Activated T-cell treated with anti-CD3 and anti-CD28 coated beads, Interleukin-2, amount 50 U/mL, for 4 hours (primary cell): Measurements from ENCODE around the gene PXDC1. TPM values are rescaled to one million over a fixed set of nuclear protein-coding genes. Genes with fewer than 3 reads are reported as not detected.

Experiments
- ATAC-seq, 2 donors: fragments of 200-7000 bp; cut with Tn5 transposase; one replicate each; pipeline ENCODE4 v1.10.0; 2021
- DNase-seq: peaks from one replicate; pipeline ENCODE4 v3.0.0-alpha.2; 2020
- H3K27me3 Mint-ChIP-seq: one replicate; pipeline ENCODE4 v1.8.0; 2021; ENCODE audit warnings: low read depth, mixed read lengths
- H3K36me3 Mint-ChIP-seq: one replicate; pipeline ENCODE4 v1.8.0; 2022; ENCODE audit warnings: mixed read lengths; ENCODE audit not compliant: insufficient read depth
- H3K4me1 Mint-ChIP-seq: one replicate; pipeline ENCODE4 v1.8.0; 2021; ENCODE audit warnings: low read depth, mixed read lengths
- H3K4me3 Mint-ChIP-seq: one replicate; pipeline ENCODE4 v1.8.0; 2021; ENCODE audit warnings: mild to moderate bottlenecking, moderate library complexity, mixed read lengths
- H3K9me3 Mint-ChIP-seq: one replicate; pipeline ENCODE4 v1.8.0; 2021; ENCODE audit warnings: mixed read lengths
- total RNA-seq, 3 donors: library from RNA; stranded (reverse); gene quantifications; one replicate each; pipeline ENCODE4 v1.2.1, GENCODE V29; 2021

Gene PXDC1
- total RNA-seq, 3 donors from 2014 or later, result 1.6 to 4.7 (median 2.2) TPM

- peaks cover 7% of the 10 kb centered on the region for H3K4me1 Mint-ChIP-seq
- no peaks in the 10 kb centered on the region for H3K9me3 Mint-ChIP-seq
- H3K36me3 Mint-ChIP-seq, result no peaks in the 10 kb centered on the region
- no peak overlapping the region for H3K4me3 Mint-ChIP-seq
- peaks cover 19% of the 10 kb centered on the region for H3K27me3 Mint-ChIP-seq
- ATAC-seq (no peak), DNase-seq (no peak)
These were observed 10.7 kb downstream of the PXDC1 start for GRCh38 chr6:3740551-3741476.

- Mint-ChIP-seq H3K36me3 (no peaks in the 10 kb centered on the region), H3K4me1 (peaks cover 7% of the 10 kb centered on the region), H3K9me3 (no peaks in the 10 kb centered on the region), H3K4me3 (no peak overlapping the region), H3K27me3 (peaks cover 19% of the 10 kb centered on the region)
- DNase-seq, result no peak
- no peak for ATAC-seq
These were observed 12.1 kb downstream of the PXDC1 start for GRCh38 chr6:3739311-3739897.

GRCh38 chr6:3738381-3739131, 13.0 kb downstream of the PXDC1 start:
- H3K4me1 Mint-ChIP-seq, result peaks cover 7% of the 10 kb centered on the region

GRCh38 chr6:3737831-3738210, 13.7 kb downstream of the PXDC1 start:
- peaks cover 3% of the 10 kb centered on the region for H3K4me1 Mint-ChIP-seq

More at GRCh38 chr6:3738381-3739131, 13.0 kb downstream of the PXDC1 start:
- no peak for DNase-seq
- no peak for ATAC-seq
- Mint-ChIP-seq H3K4me3 (no peak overlapping the region), H3K27me3 (peaks cover 22% of the 10 kb centered on the region), H3K9me3 (no peaks in the 10 kb centered on the region), H3K36me3 (no peaks in the 10 kb centered on the region)

DNA sequence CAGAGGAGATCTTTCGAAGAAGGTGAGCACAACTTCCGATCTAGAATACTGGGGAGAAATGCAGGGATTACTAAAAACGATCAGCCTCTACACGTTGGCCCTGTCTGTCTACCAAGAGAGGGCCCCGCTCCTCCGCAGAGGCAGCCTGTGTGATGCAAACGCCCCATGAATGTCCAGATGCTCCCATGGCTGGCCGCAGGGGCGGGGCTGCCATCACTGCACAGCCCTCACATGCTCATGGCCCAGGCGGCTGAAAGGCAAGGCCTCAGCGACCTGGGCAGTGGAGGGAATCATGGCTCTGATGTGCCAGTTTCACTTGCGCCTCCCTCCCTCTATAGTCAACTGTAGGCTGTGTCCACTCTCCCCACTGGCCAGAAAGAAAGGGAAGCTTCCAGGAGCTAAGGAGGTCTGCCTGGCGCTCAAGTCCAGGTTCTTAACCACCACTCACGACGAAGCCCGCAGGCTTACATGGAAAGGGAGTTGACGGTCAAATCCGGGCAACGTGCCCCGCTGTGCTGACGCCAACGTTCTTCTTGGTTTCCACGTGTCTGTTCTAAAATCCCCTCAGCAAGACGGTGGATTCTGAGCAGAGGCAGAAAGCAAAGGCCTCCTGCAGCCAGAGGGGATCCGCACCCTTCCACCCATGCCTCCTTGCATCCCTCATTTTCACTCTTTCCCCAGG, 14.2 kb downstream of the PXDC1 start:
- Mint-ChIP-seq H3K36me3 (no peaks in the 10 kb centered on the region), H3K9me3 (no peaks in the 10 kb centered on the region), H3K27me3 (peaks cover 26% of the 10 kb centered on the region), H3K4me1 (peaks cover 2% of the 10 kb centered on the region), H3K4me3 (no peak overlapping the region)
- DNase-seq, result no peak
- ATAC-seq, result no peak

More at GRCh38 chr6:3737831-3738210, 13.7 kb downstream of the PXDC1 start:
- Mint-ChIP-seq H3K27me3 (peaks cover 22% of the 10 kb centered on the region), H3K36me3 (no peaks in the 10 kb centered on the region), H3K9me3 (no peaks in the 10 kb centered on the region), H3K4me3 (no peak overlapping the region)
- ATAC-seq (no peak), DNase-seq (no peak)

- Mint-ChIP-seq H3K9me3 (no peaks in the 10 kb centered on the region), H3K36me3 (no peaks in the 10 kb centered on the region), H3K4me3 (no peak overlapping the region), H3K4me1 (peaks cover 2% of the 10 kb centered on the region), H3K27me3 (peaks cover 16% of the 10 kb centered on the region)
- no peak for ATAC-seq
- no peak for DNase-seq
These were observed 16.4 kb downstream of the PXDC1 start for GRCh38 chr6:3735029-3735605.

DNA sequence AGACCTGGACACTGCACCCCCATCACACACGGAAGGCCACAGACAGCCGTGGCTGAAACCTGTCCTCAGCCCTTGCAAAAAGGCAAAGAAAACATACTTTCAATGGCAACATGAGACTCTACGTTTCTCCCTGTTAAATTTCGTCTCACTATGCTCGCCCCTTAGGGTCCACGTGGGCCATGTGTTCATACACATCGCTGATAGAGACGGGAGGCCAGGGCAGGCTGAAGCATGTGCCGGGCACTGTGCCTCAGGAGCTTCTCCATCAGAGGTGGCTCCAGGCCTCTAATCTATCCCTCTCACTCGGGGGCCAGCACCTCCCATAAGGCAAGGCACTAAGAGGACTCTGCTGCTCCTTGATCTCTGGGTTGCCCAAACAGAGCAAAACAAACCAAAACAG, 17.5 kb downstream of the PXDC1 start:
- Mint-ChIP-seq H3K27me3 (peaks cover 16% of the 10 kb centered on the region), H3K36me3 (no peaks in the 10 kb centered on the region), H3K4me1 (peaks cover 2% of the 10 kb centered on the region), H3K4me3 (no peak overlapping the region), H3K9me3 (no peaks in the 10 kb centered on the region)
- ATAC-seq (no peak), DNase-seq (no peak)

DNA sequence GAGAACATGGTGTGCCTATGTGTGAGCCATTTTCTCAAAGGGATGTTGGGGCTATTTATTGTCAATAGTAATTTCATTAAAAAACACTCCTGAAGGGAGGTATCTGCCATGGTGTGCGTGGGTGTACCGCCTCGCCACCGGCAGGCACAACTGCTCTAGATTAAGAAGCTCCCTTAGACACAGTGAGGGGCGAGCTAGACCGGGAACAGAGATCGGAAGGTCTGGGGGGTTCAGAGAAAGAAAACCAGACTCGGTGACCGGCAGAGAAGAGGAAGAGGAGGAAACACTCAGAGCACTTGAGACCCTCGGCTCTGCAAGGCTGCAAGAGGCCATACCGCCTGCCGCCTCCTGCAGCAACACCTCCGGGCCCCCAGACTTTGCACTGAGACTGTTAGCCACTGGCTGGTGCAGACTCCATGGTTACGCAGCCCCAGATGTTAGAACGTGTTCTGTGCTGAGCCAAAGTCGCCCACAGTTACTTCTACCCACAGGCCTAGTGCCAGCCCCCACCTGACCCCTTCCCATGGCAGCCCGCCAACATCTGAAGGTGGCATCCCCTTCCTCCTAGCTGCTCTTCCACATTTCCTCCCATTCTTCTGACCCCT, 18.1 kb downstream of the PXDC1 start:
- H3K36me3 Mint-ChIP-seq, result no peaks in the 10 kb centered on the region
- no peak overlapping the region for H3K4me3 Mint-ChIP-seq
- DNase-seq, result no peak
- ATAC-seq, result no peak
- H3K4me1 Mint-ChIP-seq, result peaks cover 2% of the 10 kb centered on the region
- peaks cover 17% of the 10 kb centered on the region for H3K27me3 Mint-ChIP-seq
- no peaks in the 10 kb centered on the region for H3K9me3 Mint-ChIP-seq

GRCh38 chr6:3732345-3733141, 19.0 kb downstream of the PXDC1 start:
- Mint-ChIP-seq H3K4me1 (peaks cover 2% of the 10 kb centered on the region), H3K4me3 (no peak overlapping the region), H3K36me3 (no peaks in the 10 kb centered on the region), H3K9me3 (no peaks in the 10 kb centered on the region), H3K27me3 (peaks cover 17% of the 10 kb centered on the region)
- DNase-seq, result peak; percentile 60
- ATAC-seq, result peak; percentile 78 to 81

GRCh38 chr6:3731700-3732099, 19.8 kb downstream of the PXDC1 start:
- Mint-ChIP-seq H3K36me3 (no peaks in the 10 kb centered on the region), H3K4me1 (peaks cover 2% of the 10 kb centered on the region), H3K27me3 (peaks cover 17% of the 10 kb centered on the region)

GRCh38 chr6:3729603-3730344, 21.7 kb downstream of the PXDC1 start:
- Mint-ChIP-seq H3K36me3 (no peaks in the 10 kb centered on the region), H3K4me1 (peaks cover 2% of the 10 kb centered on the region), H3K27me3 (peaks cover 13% of the 10 kb centered on the region), H3K9me3 (no peaks in the 10 kb centered on the region), H3K4me3 (no peak overlapping the region)
- DNase-seq (no peak), ATAC-seq (no peak)

More at GRCh38 chr6:3731700-3732099, 19.8 kb downstream of the PXDC1 start:
- ATAC-seq, result no peak
- DNase-seq, result no peak
- Mint-ChIP-seq H3K4me3 (no peak overlapping the region), H3K9me3 (no peaks in the 10 kb centered on the region)

DNA sequence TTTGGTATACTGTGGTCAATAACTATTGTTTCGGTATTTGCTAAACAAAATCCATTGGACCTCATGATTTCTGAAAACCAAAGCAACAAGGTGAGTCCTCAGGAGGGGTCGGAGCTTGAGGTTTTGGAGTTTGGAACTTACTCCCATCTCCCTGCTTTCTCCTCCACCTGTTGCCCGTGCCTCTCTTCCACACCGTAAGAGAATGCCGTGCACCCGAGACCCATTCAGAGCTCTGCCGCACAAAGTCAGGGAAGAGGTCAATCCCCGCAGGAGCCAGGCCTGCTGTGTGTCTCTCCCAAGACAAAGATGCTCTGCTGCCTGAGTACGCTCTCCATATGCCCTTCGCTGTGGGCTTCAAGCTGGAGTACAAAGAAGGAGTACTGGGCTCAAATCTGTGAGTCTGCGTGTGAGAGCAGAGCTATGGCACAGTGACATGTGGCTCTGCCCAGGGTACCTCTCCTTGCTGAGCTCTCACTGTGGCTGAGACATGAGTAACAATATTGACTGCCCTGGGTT, 23.9 kb downstream of the PXDC1 start:
- Mint-ChIP-seq H3K27me3 (peaks cover 9% of the 10 kb centered on the region), H3K4me1 (peaks cover 2% of the 10 kb centered on the region), H3K9me3 (no peaks in the 10 kb centered on the region), H3K36me3 (no peaks in the 10 kb centered on the region), H3K4me3 (no peak overlapping the region)
- ATAC-seq, result no peak
- DNase-seq, result no peak
